GDM1 (cell line): ENCODE results near the gene TBC1D25.
"Not testable (repeated sequence)": the region's sequence is repeated elsewhere in the genome, so short reads cannot be mapped to it uniquely, and the experiment has no call there.

Experiments
- DNase-seq: peaks from one replicate; lab custom pipeline; 2025; lab: John Stamatoyannopoulos, UW

Gene TBC1D25

DNA sequence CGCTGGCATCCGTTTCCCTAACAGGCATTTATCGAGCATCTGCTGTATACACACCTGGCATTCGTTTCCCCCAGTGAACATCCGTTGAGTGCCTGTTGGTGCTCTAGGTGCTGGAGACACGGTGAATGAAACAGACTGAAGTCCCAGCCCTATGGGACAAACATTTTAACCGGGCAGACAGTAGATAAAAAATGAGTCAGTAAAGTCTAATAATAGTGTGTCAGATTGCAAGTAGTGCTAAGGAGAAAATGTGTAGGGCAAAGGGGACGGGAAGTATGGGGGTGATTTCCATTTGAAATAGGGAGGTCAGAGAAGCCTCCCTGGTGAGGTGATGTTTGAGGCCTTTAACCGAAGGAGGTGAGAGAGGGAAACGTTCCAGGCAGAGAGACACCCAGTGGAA, 23.2 kb upstream of the TBC1D25 start:
- DNase-seq: no peak

- DNase-seq: no peak
These were observed 22.5 kb upstream of the TBC1D25 start for GRCh38 chrX:48516987-48517386.

- DNase-seq: not testable (repeated sequence)
These were observed 20.0 kb upstream of the TBC1D25 start for GRCh38 chrX:48519481-48519880.

DNA sequence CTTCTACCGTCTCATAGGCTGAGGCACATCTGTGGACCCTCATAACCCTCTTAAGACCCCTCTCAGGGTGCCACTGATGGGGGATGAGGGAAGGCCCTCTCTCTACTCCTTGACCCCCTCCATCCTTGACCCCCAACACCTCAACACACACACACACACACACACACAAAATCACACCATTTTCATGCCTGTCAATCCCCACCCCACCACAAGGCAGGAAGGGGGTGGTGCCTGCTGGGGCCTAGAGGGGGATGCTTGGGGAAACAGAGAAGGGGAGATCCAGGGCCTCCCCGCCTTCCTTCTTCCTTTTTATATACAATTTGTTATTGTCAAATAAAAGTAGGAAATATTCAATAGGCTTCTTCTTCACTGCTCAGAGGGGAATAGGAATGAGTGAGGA, 19.1 kb upstream of the TBC1D25 start:
- no peak for DNase-seq

GRCh38 chrX:48520976-48521352, 18.6 kb upstream of the TBC1D25 start:
- no peak for DNase-seq

- DNase-seq: peak; percentile 83
These were observed 17.9 kb upstream of the TBC1D25 start, which contains the start of gene EBP for GRCh38 chrX:48521353-48522243. TSS of gene EBP (plus strand) at chrX:48521808. CDS start at chrX:48523772, 1,964 bp downstream.

DNA sequence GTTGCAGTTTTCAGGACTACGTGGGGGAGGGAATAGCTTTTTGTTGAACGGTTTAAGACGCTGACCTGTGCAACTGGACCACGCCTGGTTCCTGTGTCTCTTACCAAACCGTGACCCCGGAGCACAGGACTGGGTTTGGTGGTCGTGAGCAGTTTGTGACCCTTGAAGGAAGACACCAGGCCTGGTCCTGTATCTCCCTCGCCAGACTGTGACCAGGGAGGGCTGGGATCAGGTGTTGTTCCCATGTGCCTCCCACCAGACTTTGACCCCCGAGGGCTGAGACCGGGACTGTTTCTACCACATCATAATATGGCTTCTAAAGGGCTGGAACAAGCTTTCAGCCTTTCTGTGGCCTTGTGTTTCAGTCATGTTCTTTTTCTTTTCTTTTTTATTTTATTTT, 17.2 kb upstream of the TBC1D25 start:
- no peak for DNase-seq

- no peak for DNase-seq
These were observed 15.8 kb upstream of the TBC1D25 start for GRCh38 chrX:48523682-48524081.

GRCh38 chrX:48525853-48526252, 13.7 kb upstream of the TBC1D25 start:
- not testable (repeated sequence) for DNase-seq

DNA sequence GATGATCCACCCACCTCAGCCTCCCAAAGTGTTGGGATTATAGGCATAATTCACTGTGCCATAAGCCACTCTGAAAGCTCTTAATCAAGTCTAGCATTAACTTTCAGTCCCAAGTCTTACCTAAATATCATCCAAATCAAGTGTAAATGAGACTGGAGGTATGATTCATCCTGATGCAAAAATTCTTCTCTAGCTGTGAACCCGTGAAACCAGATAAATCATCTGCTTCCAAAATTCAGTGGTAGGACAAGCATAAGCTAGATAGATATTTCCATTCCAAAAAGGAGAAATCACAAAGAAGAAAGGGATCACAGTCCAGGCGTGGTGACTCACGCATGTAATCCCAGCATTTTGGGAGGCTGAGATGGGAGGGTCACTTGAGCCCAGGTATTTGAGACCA, 8.8 kb upstream of the TBC1D25 start:
- no peak for DNase-seq

- DNase-seq: no peak
These were observed 8.1 kb upstream of the TBC1D25 start for GRCh38 chrX:48531358-48531959.

GRCh38 chrX:48532161-48532560, 7.4 kb upstream of the TBC1D25 start:
- no peak for DNase-seq

- no peak for DNase-seq
These were observed 6.3 kb upstream of the TBC1D25 start for GRCh38 chrX:48533165-48533564.

GRCh38 chrX:48538641-48539344, 721 bp upstream of the TBC1D25 start:
- DNase-seq: no peak

DNA sequence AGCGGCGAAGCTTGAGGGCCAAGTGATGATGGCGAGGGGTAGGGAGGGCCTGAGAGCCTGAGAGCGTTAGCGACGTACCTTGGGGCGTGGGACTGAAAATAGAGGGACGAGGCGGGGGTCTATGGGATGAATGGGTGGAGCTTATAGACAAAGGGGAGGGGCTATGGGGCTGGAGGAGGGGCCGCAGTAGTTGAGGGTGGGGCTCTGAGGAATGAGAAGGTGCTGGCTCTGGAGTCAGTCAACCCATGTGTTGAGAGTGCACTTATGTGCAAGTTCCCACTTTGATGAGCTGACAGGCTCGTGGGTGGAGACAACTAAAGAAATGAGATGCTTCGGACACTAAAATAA, 488 bp downstream of the TBC1D25 start:
- peak; percentile 49 for DNase-seq

- DNase-seq: no peak
These were observed 966 bp downstream of the TBC1D25 start for GRCh38 chrX:48540480-48540879.

DNA sequence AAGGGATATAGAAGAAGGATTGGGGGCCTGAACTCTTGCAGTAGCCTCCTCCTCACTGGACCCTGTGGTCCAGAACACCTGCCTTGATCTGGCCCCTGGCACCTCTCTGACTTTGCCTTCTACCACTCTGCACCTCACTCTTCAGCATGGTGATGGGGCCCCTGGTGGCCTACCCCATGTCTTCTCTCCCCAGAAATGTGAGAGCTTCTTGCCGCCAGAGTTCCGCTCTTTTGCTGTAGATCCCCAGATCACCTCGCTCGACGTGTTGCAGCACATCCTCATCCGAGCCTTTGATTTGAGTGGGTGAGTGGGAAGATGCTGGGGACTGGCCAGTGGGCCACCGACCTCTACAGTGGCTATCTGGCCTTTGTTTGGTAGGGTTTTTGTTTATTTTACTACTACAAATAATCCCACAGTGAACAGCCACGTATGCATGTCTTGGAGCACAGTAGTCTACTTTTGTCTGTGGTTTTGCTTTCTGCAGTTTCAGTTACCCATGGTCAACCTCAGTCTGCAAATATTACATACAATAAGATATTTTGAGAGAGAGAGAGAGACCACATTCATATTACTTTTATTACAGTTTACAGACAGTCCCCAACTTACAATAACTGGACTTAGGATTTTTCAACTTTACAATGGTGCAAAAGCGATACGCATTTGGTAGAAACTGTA, 1.8 kb downstream of the TBC1D25 start:
- no peak for DNase-seq

GRCh38 chrX:48548871-48549270, 9.4 kb downstream of the TBC1D25 start:
- no peak for DNase-seq

- not testable (repeated sequence) for DNase-seq
These were observed 16.3 kb downstream of the TBC1D25 start for GRCh38 chrX:48555731-48556325.

GRCh38 chrX:48558271-48558670, 18.8 kb downstream of the TBC1D25 start:
- no peak for DNase-seq

DNA sequence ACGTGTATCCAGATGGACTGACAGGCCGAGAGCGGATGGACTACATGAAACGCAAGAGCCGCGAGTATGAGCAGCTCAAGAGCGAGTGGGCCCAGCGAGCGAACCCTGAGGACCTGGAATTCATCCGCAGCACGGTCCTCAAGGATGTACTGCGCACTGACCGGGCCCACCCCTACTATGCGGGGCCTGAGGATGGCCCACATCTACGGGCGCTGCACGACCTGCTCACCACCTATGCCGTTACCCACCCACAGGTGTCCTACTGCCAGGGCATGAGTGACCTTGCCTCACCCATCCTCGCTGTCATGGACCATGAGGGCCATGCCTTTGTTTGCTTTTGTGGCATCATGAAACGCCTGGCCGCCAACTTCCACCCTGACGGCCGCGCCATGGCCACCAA, 20.1 kb downstream of the TBC1D25 start:
- DNase-seq: no peak

DNA sequence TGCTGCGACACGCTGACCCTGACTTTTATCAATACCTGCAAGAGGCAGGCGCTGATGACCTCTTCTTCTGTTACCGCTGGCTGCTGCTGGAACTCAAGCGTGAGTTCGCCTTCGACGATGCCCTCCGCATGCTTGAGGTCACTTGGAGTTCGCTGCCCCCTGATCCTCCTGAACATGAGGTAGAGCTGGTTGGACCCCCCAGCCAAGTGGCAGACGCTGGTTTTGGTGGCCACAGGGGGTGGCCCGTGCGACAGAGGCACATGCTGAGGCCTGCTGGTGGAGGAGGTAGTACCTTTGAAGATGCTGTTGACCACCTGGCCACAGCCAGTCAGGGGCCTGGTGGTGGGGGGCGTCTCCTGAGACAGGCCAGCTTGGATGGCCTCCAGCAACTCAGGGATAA, 20.5 kb downstream of the TBC1D25 start:
- no peak for DNase-seq
